ENCODE measurements around the gene SERINC5. TPM values are rescaled to one million over a fixed set of nuclear protein-coding genes. Genes with fewer than 3 reads are reported as not detected.

SERINC5 gene
- total and polyA plus RNA-seq, 2 of the 4 experiments (the other 2 are of a cell fraction), result 5.0 to 8.1 TPM

GRCh38 chr5:80072103-80073073 lies 183.5 kb downstream of the SERINC5 start:
- Histone ChIP-seq H3K27me3 (ENCODE audit: control insufficient read depth, insufficient read depth, low read length) (peaks cover 3% of the 10 kb centered on the region; the same call in 1 of the 2 replicates), H4K20me1 (ENCODE audit: insufficient read depth, low read length) (no peaks in the 10 kb centered on the region), H3K14ac (replicated peaks; ENCODE audit: low read depth, low read length) (no peak overlapping the region), H3K4ac (ENCODE audit: low read depth, low read length) (no peak overlapping the region), H3K23ac (ENCODE audit: low read depth, low read length) (no peak overlapping the region), H3K4me2 (ENCODE audit: low read depth, low read length) (no peak overlapping the region), H3K56ac (ENCODE audit: extremely low read depth, insufficient read depth, low read length) (no peak overlapping the region), H2BK5ac (ENCODE audit: low read depth, low read length, poor library complexity, severe bottlenecking) (no peak overlapping the region), H3K9me3 (ENCODE audit: control insufficient read depth, insufficient read depth, low read length) (no peaks in the 10 kb centered on the region), H3K9ac (ENCODE audit: low read depth, low read length) (no peak overlapping the region), H3K27ac (ENCODE audit: insufficient read depth, low read length) (no peak overlapping the region), H2AFZ (replicated peaks; ENCODE audit: low read length, poor library complexity) (no peak overlapping the region), H3K4me3 (ENCODE audit: insufficient read depth, low read depth, low read length) (no peak overlapping the region), H2BK15ac (ENCODE audit: low read depth, low read length) (no peak overlapping the region), H3K9me1 (ENCODE audit: insufficient read depth, low read length) (peaks cover 2% of the 10 kb centered on the region; the same call in 1 of the 2 replicates), H4K5ac (ENCODE audit: low read depth, low read length) (no peak overlapping the region), H2BK20ac (ENCODE audit: low read depth, low read length) (no peak overlapping the region), H2BK120ac (ENCODE audit: low read depth, low read length) (no peak overlapping the region), H2AK9ac (replicated peaks; ENCODE audit: low read depth, low read length, poor library complexity) (no peak overlapping the region), H3K18ac (ENCODE audit: low read depth, low read length) (no peak overlapping the region), H3K79me1 (ENCODE audit: low read depth in 1 of 2, low read length in 2 of 2) (no peaks in the 10 kb centered on the region), H4K91ac (ENCODE audit: insufficient read depth, low read depth, low read length) (no peak overlapping the region), H3K36me3 (ENCODE audit: control insufficient read depth, insufficient read depth, low read length) (no peaks in the 10 kb centered on the region), H2AK5ac (ENCODE audit: low read depth, low read length) (no peak overlapping the region), H4K8ac (ENCODE audit: low read depth in 2 of 2, low read length in 2 of 2) (no peak overlapping the region), H3K4me1 (ENCODE audit: control insufficient read depth, insufficient read depth, low read length) (peaks cover 2% of the 10 kb centered on the region; the same call in 1 of the 2 replicates)
- TF ChIP-seq BHLHE40 (IDR thresholded peaks at IDR 0.05; ENCODE audit: low read depth, low read length), result no peak
- no peak for TF ChIP-seq POLR2A (IDR thresholded peaks at IDR 0.05; ENCODE audit: low read depth, low read length)
- TF ChIP-seq SMC3 (IDR thresholded peaks at IDR 0.05; ENCODE audit: low read depth, low read length), result no peak
- TF ChIP-seq NFE2L2 (IDR thresholded peaks at IDR 0.05; ENCODE audit: low read depth, low read length), result no peak
- TF ChIP-seq CTCF (conservative IDR thresholded peaks at IDR 0.05; ENCODE audit: low read depth, low read length), result no peak
- TF ChIP-seq MXI1 (IDR thresholded peaks at IDR 0.05; ENCODE audit: borderline replicate concordance, low read depth, low read length), result no peak
- TF ChIP-seq USF2 (IDR thresholded peaks at IDR 0.05; ENCODE audit: low read depth, low read length), result no peak
- TF ChIP-seq RFX5 (IDR thresholded peaks at IDR 0.05; ENCODE audit: low read depth, low read length), result no peak
- no peak for TF ChIP-seq FOS (IDR thresholded peaks at IDR 0.05; ENCODE audit: low read depth, low read length)
- no peak for TF ChIP-seq RAD21 (IDR thresholded peaks at IDR 0.05; ENCODE audit: low read length)
- TF ChIP-seq MAZ (IDR thresholded peaks at IDR 0.05; ENCODE audit: borderline replicate concordance, low read depth, low read length), result no peak
- TF ChIP-seq RCOR1 (IDR thresholded peaks at IDR 0.05; ENCODE audit: insufficient replicate concordance, low read length), result no peak
- TF ChIP-seq CEBPB (IDR thresholded peaks at IDR 0.05; ENCODE audit: low read depth, low read length), result no peak
- in situ Hi-C loops (cut with MboI; ENCODE audit: low sequenced_read_pairs), result no loop called here
- dilution Hi-C loops (cut with HindIII; ENCODE audit: low sequenced_read_pairs, unreplicated experiment), result no loop called here
- ChIA-PET POLR2A (ENCODE audit: unreplicated experiment) (no interaction called here), CTCF (interaction anchor here (0.7 kb wide), 1 partner anchor 1219 kb away, joined by 3 read pairs; no protein-coding TSS in a partner anchor)
- peak; percentile 29 for DNase-seq
- 80% methylated on average over 1 of the region's 10 CpGs; no CpG with 5 or more reads in 1 of the 2 experiments for WGBS, 2 experiments (ENCODE audit: extremely low coverage in 2 of 2, insufficient read length in 1 of 2)
- intact Hi-C loops (cut with micrococcal nuclease), result no loop called here
- no TSS peak for BruUV-seq (replicated peaks)
- no peak for ATAC-seq (ENCODE audit: low read depth)
